ENCODE data around the gene FLACC1. TPM values are rescaled to one million over a fixed set of nuclear protein-coding genes. Genes with fewer than 3 reads are reported as not detected.

The FLACC1 gene
- total RNA-seq, 2 donors from 2014 or later: 0.79 to 0.91 TPM

DNA sequence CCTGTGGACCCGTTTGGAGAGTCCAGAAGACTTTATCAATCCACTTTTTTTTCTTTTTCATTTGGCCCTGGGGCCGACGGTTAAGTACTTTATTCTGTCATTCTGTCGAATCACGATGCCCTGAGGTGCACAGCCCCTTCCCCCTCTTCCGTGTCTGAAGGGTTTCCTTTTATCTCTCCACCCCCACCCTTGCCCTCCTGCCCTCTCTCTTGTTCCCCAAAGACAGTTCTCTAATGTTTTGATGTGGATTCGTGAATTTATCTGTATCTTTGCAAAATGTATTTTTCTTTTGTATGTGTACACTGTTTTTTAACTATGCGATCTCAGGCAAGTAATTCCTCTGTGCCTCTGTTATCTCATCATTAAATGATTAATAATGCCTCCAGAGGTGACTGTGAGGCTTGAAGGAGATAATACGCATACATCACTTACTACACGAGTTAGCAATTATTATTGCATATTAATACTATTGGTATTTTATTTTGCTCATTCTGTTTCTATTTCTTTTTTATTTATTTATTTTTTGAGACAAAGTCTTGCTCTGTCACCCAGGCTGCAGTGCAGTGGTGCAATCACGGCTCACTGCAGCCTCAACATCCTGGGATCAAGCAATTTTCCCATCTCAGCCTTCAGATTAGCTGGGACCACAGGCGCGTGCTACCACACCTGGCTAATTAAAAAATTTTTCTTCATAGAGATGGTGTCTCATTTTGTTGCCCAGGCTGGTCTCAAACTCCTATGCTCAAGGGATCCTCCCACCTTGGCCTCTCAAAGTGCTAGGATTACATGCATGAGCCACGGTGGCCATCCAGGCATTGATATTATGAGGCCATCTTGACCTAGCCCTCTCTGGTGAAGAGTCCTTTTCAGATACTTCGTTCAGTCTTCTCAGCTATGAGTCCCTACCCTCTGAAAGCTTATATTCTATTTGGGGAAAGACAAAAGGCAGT lies 98.2 kb downstream of the FLACC1 start:
- H3K36me3 Mint-ChIP-seq (ENCODE audit: low read depth): no peaks in the 10 kb centered on the region
- no peaks in the 10 kb centered on the region for H3K27me3 Mint-ChIP-seq (ENCODE audit: insufficient read depth)
- peak overlapping the region; percentile 82 for H3K27ac Mint-ChIP-seq
- H3K9me3 Mint-ChIP-seq: no peaks in the 10 kb centered on the region
- Histone ChIP-seq H3K27me3 (ENCODE audit: control insufficient read depth, insufficient read depth, low read length, poor library complexity, severe bottlenecking) (no peaks in the 10 kb centered on the region), H3K27ac (ENCODE audit: low read depth, low read length) (no peak overlapping the region), H3K9ac (ENCODE audit: extremely low read depth, low read length, poor library complexity, severe bottlenecking) (no peak overlapping the region), H3K9me3 (ENCODE audit: control insufficient read depth, low read length) (no peaks in the 10 kb centered on the region), H3K36me3 (ENCODE audit: control insufficient read depth, insufficient read depth, low read length) (no peaks in the 10 kb centered on the region), H3K4me1 (ENCODE audit: control insufficient read depth, insufficient read depth, low read length) (no peaks in the 10 kb centered on the region), H3K4me3 (ENCODE audit: low read length) (peak overlapping the region; percentile 63)
- TF ChIP-seq, protein P1, sequence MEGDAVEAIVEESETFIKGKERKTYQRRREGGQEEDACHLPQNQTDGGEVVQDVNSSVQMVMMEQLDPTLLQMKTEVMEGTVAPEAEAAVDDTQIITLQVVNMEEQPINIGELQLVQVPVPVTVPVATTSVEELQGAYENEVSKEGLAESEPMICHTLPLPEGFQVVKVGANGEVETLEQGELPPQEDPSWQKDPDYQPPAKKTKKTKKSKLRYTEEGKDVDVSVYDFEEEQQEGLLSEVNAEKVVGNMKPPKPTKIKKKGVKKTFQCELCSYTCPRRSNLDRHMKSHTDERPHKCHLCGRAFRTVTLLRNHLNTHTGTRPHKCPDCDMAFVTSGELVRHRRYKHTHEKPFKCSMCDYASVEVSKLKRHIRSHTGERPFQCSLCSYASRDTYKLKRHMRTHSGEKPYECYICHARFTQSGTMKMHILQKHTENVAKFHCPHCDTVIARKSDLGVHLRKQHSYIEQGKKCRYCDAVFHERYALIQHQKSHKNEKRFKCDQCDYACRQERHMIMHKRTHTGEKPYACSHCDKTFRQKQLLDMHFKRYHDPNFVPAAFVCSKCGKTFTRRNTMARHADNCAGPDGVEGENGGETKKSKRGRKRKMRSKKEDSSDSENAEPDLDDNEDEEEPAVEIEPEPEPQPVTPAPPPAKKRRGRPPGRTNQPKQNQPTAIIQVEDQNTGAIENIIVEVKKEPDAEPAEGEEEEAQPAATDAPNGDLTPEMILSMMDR (conservative IDR thresholded peaks at IDR 0.05): peak; percentile 18
- DNase-seq: peak; percentile 73
- peaks cover 26% of the 10 kb centered on the region for H3K4me1 Mint-ChIP-seq
- 50 to 56% methylated on average over 9 to 13 of the region's 15 CpGs for WGBS, 2 experiments (ENCODE audit: insufficient coverage in 1 of 2, insufficient read length in 1 of 2)
- peak overlapping the region; percentile 42 for H3K4me3 Mint-ChIP-seq

DNA sequence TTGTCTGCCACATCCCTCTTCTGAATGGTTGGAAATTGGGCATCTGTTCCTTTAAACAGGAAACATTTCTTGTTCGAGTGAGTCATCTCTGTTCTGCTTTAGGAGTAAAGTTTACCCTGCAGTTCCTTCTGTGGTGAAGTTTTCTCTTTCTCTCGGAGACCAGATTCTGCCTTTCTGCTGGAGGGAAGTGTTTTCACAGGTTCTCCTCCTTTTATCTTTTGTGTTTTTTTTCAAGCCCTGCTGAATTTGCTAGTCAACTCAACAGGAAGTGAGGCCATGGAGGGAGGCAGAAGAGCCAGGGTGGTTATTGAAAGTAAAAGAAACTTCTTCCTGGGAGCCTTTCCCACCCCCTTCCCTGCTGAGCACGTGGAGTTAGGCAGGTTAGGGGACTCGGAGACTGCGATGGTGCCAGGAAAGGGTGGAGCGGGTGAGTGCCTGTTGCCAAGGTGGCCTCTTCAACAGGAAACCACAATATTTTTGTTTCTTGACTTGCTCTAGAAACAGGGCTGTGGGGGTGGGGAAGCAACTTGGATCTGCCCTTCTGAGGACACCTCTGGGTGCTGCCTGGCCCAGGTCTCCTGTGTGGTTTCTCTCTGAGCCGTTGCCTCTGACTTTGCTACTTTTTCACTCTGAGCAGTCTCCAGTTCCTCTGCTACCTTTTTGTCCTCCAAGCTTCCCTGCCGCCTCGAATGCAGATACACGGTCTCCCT lies 99.0 kb downstream of the FLACC1 start:
- peak overlapping the region; percentile 82 for H3K27ac Mint-ChIP-seq
- H3K9me3 ChIP-seq (ENCODE audit: control insufficient read depth, low read length): no peaks in the 10 kb centered on the region
- peak overlapping the region; percentile 42 for H3K4me3 Mint-ChIP-seq
- 31 to 34% methylated on average over 7 to 10 of the region's 10 CpGs for WGBS, 2 experiments (ENCODE audit: insufficient coverage in 1 of 2, insufficient read length in 1 of 2)
- no peaks in the 10 kb centered on the region for H3K9me3 Mint-ChIP-seq
- H3K9ac ChIP-seq (ENCODE audit: extremely low read depth, low read length, poor library complexity, severe bottlenecking): no peak overlapping the region
- H3K27ac ChIP-seq (ENCODE audit: low read depth, low read length): peak overlapping the region; percentile 49
- peak overlapping the region; percentile 63 for H3K4me3 ChIP-seq (ENCODE audit: low read length)
- no peaks in the 10 kb centered on the region for H3K27me3 Mint-ChIP-seq (ENCODE audit: insufficient read depth)
- no peaks in the 10 kb centered on the region for H3K4me1 ChIP-seq (ENCODE audit: control insufficient read depth, insufficient read depth, low read length)
- TF ChIP-seq, protein P1 (conservative IDR thresholded peaks at IDR 0.05): no peak
- H3K36me3 ChIP-seq (ENCODE audit: control insufficient read depth, insufficient read depth, low read length): no peaks in the 10 kb centered on the region
- no peaks in the 10 kb centered on the region for H3K36me3 Mint-ChIP-seq (ENCODE audit: low read depth)
- H3K27me3 ChIP-seq (ENCODE audit: control insufficient read depth, insufficient read depth, low read length, poor library complexity, severe bottlenecking): no peaks in the 10 kb centered on the region
- H3K4me1 Mint-ChIP-seq: peaks cover 26% of the 10 kb centered on the region
- DNase-seq: peak; percentile 75

DNA sequence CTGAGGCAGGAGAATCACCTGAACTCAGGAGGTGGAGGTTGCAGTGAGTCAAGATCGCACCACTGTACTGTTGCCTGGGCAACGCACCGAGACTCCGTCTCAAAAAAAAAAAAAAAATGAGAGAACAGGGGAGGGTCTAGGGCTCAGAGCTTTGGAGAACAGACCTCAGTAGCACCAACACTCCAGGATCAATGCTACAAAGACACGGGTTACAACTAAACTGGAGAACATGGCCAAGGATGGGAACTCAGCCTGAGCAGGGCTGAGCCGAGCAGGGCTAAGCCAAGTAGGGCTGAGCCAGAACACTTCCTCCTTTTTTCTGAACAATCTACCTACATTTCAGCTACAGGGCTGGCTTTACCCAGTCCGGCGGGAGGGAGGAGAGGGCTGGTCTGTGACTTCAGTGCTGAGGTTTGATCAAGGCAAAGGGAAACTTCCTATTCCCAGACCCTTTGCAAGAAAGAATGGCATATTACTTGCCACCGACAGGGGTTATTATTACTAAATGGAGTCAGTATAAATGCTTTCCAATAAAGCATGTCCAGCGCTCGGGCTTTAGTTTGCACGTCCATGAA lies 99.7 kb downstream of the FLACC1 start:
- Mint-ChIP-seq H3K4me3 (peak overlapping the region; percentile 42), H3K9me3 (no peaks in the 10 kb centered on the region), H3K36me3 (ENCODE audit: low read depth) (no peaks in the 10 kb centered on the region), H3K27me3 (ENCODE audit: insufficient read depth) (no peaks in the 10 kb centered on the region), H3K27ac (peak overlapping the region; percentile 82), H3K4me1 (peaks cover 26% of the 10 kb centered on the region)
- H3K4me1 ChIP-seq (ENCODE audit: control insufficient read depth, insufficient read depth, low read length): no peaks in the 10 kb centered on the region
- TF ChIP-seq, protein P1 (conservative IDR thresholded peaks at IDR 0.05): peak; percentile 21
- no peaks in the 10 kb centered on the region for H3K36me3 ChIP-seq (ENCODE audit: control insufficient read depth, insufficient read depth, low read length)
- peak; percentile 63 for DNase-seq
- H3K27me3 ChIP-seq (ENCODE audit: control insufficient read depth, insufficient read depth, low read length, poor library complexity, severe bottlenecking): no peaks in the 10 kb centered on the region
- H3K9ac ChIP-seq (ENCODE audit: extremely low read depth, low read length, poor library complexity, severe bottlenecking): no peak overlapping the region
- H3K4me3 ChIP-seq (ENCODE audit: low read length): no peak overlapping the region
- H3K9me3 ChIP-seq (ENCODE audit: control insufficient read depth, low read length): no peaks in the 10 kb centered on the region
- H3K27ac ChIP-seq (ENCODE audit: low read depth, low read length): no peak overlapping the region
- 66 to 80% methylated on average over 4 to 12 of the region's 12 CpGs for WGBS, 2 experiments (ENCODE audit: insufficient coverage in 1 of 2, insufficient read length in 1 of 2)

All from endodermal cell (in vitro differentiated cells).